NCI-H2081 treated with DMSO at 0.1 percent for 48 hours (cell line): ENCODE data around the gene KLF11.
"Not testable (repeated sequence)": the region's sequence is repeated elsewhere in the genome, so short reads cannot be mapped to it uniquely, and the experiment has no call there.

Experiments
- DNase-seq: peaks from one replicate; lab custom pipeline; 2025; lab: John Stamatoyannopoulos, UW

KLF11 gene

GRCh38 chr2:10085668-10086059 lies 42.3 kb downstream of the KLF11 start:
- no peak for DNase-seq

- no peak for DNase-seq
Observed at GRCh38 chr2:10086950-10087349, 43.6 kb downstream of the KLF11 start.

- DNase-seq = no peak
Observed at GRCh38 chr2:10087360-10087759, 44.0 kb downstream of the KLF11 start.

- no peak for DNase-seq
Observed at GRCh38 chr2:10089565-10090190, 46.3 kb downstream of the KLF11 start.

- DNase-seq = no peak
Observed at GRCh38 chr2:10091182-10091888, 48.0 kb downstream of the KLF11 start.

GRCh38 chr2:10091889-10092244 lies 48.5 kb downstream of the KLF11 start:
- DNase-seq = not testable (repeated sequence)

- DNase-seq = no peak
Observed at GRCh38 chr2:10094271-10094814, 51.0 kb downstream of the KLF11 start.

- no peak for DNase-seq
Observed at GRCh38 chr2:10095175-10095574, 51.8 kb downstream of the KLF11 start.

GRCh38 chr2:10096641-10097040 lies 53.3 kb downstream of the KLF11 start:
- DNase-seq = no peak

GRCh38 chr2:10097352-10098148 lies 54.2 kb downstream of the KLF11 start:
- DNase-seq = no peak

- no peak for DNase-seq
Observed at GRCh38 chr2:10101491-10101890, 58.1 kb downstream of the KLF11 start.

GRCh38 chr2:10103179-10103578 lies 59.8 kb downstream of the KLF11 start:
- no peak for DNase-seq
